Effector CD8-positive, alpha-beta T cell (primary cell): ENCODE results near the gene RILPL1.
"Not testable (repeated sequence)": the region's sequence is repeated elsewhere in the genome, so short reads cannot be mapped to it uniquely, and the experiment has no call there.

Source experiments
- DNase-seq: peaks from one replicate; lab custom pipeline; 2025; lab: John Stamatoyannopoulos, UW

Gene RILPL1

DNA sequence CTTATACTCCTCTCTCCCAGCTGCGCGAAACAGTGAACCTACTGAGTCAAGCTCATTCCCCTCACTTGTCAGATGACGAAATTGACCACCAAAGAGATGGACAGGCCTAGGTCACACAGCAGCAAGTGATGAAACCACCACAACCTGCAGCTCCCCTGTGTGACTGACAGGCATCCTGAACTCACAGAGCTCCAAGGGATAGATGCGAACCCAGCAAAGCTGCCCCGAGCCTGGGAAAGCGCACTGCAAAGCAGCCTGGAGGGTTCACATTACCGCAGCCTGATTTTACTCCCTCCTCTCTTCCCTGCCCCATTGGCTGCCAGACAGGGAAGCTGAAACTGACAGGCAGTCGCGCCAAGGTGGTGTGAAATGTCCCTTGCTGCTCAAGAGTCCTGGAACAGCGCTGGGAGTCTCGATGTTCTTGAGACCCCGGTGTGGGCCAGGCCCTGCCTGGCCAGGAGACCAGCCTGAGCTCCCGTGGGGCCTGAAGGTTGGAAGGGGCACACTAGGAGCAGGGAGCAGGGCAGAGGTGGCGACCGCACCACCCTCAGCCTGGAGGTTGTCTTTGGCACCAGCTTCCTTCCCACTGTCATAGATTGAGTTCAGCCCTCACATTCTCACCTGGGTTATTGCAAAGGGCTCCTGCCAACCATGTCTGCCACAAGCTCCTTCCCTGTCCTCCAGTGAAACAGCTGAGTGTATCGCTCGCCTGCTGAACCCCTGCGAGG is 39.2 kb downstream of the RILPL1 start:
- DNase-seq = no peak

GRCh38 chr12:123492339-123493039 is 41.0 kb downstream of the RILPL1 start:
- DNase-seq = not testable (repeated sequence)

DNA sequence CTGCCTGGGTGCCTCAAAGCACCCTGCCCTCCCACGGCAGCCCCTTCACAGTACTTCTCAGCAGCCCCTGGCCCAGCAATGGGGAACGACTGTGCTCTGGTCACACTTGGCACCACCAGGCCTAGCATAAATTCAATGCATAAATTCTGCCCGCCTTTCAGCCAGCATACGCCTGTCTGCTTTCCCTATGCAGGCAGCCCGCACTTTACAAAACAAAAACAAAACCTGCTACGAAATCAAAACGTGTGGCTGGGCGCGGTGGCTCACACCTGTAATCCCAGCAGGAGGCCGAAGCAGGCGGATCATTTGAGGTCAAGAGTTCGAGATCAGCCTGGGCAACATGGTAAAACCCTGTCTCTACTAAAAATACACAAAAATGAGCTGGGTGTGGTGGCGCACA is 42.0 kb downstream of the RILPL1 start:
- no peak for DNase-seq

DNA sequence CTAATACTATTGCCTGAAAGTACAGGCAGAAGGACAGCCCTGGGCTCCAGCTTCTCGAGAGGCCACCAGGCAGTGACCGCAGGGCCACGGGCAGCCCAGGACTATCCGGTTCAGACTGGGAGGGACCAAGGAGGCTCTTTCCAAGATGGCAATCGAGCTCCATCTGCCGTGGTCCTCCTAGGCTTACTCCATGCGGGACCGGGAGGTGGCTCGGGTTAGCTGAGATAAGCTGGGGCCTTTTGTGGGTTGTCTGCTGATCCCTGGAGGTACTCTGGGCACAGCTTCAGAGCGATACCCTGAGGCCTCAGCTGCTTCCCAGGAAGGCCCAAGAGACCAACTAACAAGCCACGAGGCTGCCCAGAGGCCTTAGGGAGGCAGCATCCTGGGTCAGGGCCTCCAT is 42.5 kb downstream of the RILPL1 start:
- DNase-seq = no peak

- DNase-seq = no peak
These were observed 43.4 kb downstream of the RILPL1 start for GRCh38 chr12:123490089-123490488.

- no peak for DNase-seq
These were observed 43.9 kb downstream of the RILPL1 start for GRCh38 chr12:123489580-123489979.

- no peak for DNase-seq
These were observed 44.8 kb downstream of the RILPL1 start for GRCh38 chr12:123488539-123489230.

DNA sequence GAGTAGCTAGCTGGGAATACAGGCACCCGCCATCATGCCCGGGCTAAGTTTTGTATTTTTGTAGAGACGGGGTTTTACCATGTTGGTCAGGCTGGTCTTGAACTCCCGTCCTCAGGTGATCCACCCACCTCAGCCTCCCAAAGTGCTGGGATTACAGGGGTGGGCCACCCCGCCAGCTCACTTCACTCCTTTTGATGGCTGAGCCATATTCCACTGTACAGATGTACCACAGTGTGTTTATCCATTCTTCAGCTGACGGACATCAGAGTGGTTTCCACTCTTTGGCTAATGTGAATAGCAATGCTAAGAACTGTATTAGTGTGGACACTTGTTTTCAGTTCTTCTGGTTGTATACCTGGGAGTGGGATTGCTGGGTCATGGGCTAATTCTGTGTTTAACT is 46.1 kb downstream of the RILPL1 start:
- DNase-seq = no peak

DNA sequence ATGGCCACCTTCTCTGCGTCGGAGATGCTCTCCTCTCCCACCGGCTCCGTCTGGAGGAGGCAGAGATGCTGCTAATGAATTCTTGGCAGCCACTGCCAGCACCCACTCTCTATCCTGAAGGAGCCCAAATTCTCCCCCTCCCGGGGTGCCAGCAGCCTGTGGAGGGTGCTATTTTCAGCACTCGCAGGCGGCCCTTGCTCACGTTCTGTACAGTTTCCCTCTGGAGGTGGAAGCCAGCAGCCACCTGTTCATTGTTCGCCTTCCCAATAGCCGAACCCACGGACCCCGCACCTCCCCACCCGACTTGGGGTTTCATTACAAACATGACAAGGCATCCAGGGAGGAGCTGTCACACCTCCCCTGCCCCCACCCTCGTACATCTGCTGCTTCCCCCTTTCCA is 47.8 kb downstream of the RILPL1 start:
- no peak for DNase-seq

DNA sequence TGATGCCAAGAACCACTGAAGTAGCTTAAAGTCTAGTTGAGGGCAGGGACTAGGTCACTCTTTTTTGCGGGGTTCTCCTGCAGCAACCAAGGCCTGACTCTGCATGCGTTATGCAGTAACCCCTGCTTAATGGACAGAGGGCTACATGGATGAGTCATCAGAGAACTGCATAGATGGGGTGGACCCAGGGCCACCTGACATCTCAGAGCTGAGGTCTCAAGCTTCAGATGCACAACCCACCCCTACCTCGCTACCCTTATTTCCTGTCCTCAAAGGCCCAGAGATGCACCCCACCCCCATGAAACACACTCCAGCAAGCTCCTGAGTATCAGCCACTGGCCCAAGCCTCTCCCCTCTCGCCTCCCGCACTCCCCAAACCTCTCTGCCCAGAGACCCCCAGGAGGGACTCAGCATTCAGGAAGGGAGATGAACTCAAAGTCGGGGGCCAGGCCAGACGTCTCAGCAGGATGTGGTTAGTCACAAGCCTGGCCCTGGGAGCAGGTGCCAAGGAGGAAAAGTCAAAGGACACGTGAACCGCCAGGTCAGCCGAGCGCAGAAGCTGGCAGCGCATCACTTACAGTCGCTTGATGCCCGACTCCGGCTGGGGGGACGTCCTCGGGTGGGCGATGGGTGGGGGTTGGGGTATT is 49.8 kb downstream of the RILPL1 start:
- no peak for DNase-seq

DNA sequence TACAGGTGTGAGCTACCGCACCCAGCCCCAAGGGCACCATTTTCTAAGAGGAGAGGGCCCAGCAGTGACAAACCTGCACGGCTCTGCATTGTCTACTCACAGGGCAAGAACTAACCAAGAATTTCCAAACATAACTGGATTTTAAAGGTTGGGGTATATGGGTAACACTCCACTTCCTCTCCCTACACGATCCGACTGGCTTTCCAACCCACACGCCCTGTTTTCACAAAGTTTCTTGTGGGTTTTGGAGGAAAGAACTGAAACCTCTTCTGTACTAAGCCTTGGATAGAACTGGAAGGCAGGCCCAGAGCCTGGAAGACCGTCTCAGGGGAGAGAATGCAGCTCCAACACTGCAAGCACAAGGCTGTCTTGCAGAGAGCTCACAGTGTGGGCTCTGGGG is 50.6 kb downstream of the RILPL1 start:
- DNase-seq = no peak

GRCh38 chr12:123481251-123481650 is 52.3 kb downstream of the RILPL1 start:
- not testable (repeated sequence) for DNase-seq

DNA sequence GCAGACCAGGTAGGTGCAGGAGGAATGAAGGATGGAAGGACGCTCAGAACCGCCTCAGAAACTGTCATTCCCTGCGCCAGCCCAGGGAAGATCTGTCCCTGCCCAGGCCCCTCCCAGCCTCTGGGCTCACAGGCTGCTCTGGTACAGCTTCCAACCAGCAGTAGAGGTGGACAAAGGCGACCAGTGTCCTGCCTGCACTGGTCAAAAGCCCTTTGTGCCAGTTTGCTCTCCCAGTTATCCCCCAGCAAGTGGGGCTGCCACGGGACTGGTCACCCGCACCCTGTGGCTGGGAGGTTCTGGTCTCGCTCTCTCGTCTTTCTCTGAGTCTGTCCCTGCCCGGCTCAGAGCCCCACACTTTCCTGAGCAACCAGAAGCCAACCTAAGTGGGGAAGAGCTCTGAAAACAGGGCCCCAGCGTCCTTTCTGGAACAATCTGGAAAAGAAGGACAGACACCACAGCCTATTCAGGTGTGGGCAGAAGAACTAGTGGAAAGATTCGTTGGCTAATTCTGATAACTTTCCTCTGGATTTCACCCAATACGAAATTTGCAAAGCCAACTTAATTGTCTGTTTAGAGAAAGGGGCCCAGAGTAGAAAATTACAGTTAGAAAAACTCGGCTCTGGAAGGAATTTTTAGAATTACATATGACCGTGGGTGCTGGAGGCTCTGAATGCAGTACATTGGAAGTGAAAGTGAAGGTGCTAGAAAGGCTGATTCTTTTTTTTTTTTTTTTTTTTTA is 53.9 kb downstream of the RILPL1 start:
- no peak for DNase-seq

DNA sequence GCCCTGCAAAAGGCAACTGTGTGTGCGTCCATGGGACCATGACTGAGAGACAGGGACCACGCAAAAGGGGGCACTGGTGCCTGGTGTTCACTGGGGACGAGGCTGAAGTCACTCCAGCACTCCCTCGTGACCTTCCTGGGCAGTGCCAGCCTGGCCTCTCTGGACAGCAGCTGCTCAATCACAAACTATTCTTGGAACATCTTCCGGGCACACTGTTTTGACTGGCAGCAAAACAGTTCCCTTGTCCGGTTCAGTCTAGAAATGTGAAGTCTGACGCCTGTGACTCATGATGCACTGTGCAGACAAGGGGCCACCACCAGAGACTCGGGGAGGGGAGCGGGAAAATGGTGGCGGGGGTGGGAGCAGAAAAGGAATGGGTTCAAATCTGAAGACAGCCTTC is 54.8 kb downstream of the RILPL1 start:
- DNase-seq = no peak

DNA sequence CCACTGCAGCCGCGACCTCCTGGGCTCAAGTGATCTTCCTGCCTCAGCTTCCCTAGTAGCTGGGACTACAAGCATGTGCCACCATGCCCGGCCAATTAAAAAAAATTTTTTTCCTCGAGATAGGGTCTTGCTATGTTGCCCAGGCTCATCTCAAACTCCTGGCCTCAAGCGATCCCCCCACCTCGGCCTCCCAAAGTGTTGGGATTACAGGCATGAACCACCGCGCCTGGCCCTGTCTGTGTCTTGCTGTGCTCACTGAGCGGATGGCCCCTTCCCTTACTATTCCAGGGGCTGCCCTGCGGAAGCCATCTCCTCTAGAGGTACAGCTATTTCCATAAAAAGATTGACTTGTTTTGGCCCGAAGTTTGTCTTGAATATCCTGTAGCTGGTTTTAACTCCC is 55.5 kb downstream of the RILPL1 start:
- DNase-seq = no peak

DNA sequence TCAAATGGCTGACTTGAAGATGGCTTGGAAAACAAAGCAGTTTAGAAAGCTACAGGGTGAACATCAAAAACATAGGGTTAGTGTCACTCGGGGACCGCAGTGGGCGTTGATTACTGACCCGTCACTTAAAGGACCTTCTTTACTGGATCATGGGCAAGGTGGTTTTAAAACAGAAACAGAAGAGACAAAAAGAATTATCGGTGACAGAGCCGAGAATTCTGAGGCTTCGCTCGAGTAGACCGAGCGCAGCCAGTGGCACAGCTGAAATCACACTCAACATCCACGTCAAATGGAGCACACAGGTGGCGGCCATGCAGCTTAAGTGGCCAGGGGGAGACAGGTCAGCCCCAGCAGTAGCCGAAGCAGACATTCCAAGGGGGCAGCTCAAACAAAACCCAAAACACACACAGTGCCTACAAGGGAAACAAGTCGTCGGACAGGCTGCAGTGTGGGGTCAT is 58.2 kb downstream of the RILPL1 start:
- no peak for DNase-seq

GRCh38 chr12:123474485-123475245 is 58.9 kb downstream of the RILPL1 start:
- DNase-seq = no peak

- no peak for DNase-seq
These were observed 61.1 kb downstream of the RILPL1 start for GRCh38 chr12:123472438-123472849.

DNA sequence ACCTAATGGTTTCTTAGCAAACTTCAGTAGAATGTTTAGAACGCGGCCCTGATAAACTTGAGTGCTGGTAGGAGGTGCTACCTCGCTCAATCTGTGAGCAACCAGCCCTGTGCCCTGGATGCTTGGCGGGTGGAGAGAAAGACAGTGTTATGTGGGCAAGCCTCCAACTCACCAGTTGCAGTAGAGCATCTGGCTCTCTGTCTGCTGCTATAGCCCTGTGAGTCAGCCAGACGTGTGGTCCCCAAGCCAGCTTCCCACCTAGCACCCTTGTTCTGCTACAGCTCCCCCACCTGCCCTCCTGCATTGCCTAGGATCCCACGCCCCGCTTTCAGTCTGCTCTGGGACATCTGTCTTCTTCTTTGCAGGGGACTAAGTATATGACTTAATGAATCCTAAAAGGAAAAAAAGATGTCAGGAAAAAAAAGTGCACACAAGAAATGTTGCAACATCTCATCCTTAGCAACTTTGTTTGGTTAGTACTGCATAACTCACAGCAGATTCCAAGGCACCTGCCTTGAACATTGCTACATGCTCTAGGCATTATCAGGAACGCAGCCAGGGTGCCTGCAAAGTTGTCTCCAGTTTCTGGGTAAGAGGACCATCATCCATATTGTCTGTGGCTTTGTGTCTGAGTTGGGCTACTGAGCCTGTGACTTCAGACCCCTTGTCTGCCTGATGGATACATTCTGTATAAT is 62.0 kb downstream of the RILPL1 start:
- DNase-seq = no peak

GRCh38 chr12:123469978-123470377 is 63.5 kb downstream of the RILPL1 start:
- no peak for DNase-seq
